SK-N-SH (cell line): ENCODE results near the gene NCOA4. TPM values are rescaled to one million over a fixed set of nuclear protein-coding genes. Genes with fewer than 3 reads are reported as not detected.

Experiments
- CTCF ChIA-PET: fragments of 300-600, 350-600 bp; formaldehyde crosslinking; extraction: SDS; loops from one replicate; lab custom pipeline; 2021; lab: Yijun Ruan, JAX
- POLR2A ChIA-PET: fragments of 350-600 bp; sonication (Branson Sonifier 250); formaldehyde crosslinking; extraction: SDS; loops from one replicate; lab custom pipeline; 2020; ENCODE audit warnings: antibody characterized with exemption, inconsistent platforms; lab: Yijun Ruan, JAX
- DNase-seq: peaks from one replicate; pipeline ENCODE4 v3.0.0; 2012
- H2AFZ ChIP-seq: fragments of 200-600 bp; sonication (generic); 2 replicates; pipeline ENCODE4 v1.8.1; 2016; ENCODE audit warnings: antibody characterized with exemption, mild to moderate bottlenecking, low read depth
- H3F3A ChIP-seq: fragments of 200-600 bp; sonication (generic); replicated peaks from 2 replicates; pipeline ENCODE3; 2016; ENCODE audit warnings: antibody characterized with exemption, mild to moderate bottlenecking; ENCODE audit not compliant: insufficient read depth
- H3K27ac ChIP-seq, 2 experiments: fragments of 200-500 bp in 1 of 2; fragments of 200-600 bp in 1 of 2; sonication (Bioruptor generic) in 1 of 2; sonication (generic), shearing (Covaris generic) in 1 of 2; 2 replicates each; pipeline versions ENCODE4 v1.5.1 to v1.6.1; 2014 to 2016; ENCODE audit warnings: low read depth in 2 of 2, inconsistent platforms in 1 of 2, low read length in 1 of 2, mild to moderate bottlenecking in 1 of 2, mixed read lengths in 1 of 2
- H3K27me3 ChIP-seq: fragments of 200-600 bp; sonication (generic), shearing (Covaris generic); 2 replicates; pipeline ENCODE4 v1.6.1; 2016; ENCODE audit warnings: mixed run types; ENCODE audit not compliant: insufficient read depth
- H3K36me3 ChIP-seq, 2 experiments: fragments of 200-500 bp in 1 of 2; fragments of 200-600 bp in 1 of 2; sonication (Bioruptor generic) in 1 of 2; sonication (generic) in 1 of 2; replicated peaks in 1 of 2; 2 replicates each; pipeline versions ENCODE3 to v1.5.1; 2014 to 2016; ENCODE audit warnings: low read length in 1 of 2, mild to moderate bottlenecking in 1 of 2; ENCODE audit not compliant: insufficient read depth in 2 of 2, control insufficient read depth in 1 of 2
- H3K4me1 ChIP-seq, 2 experiments: fragments of 200-500 bp in 1 of 2; fragments of 200-600 bp in 1 of 2; sonication (Bioruptor generic) in 1 of 2; sonication (generic), shearing (Covaris generic) in 1 of 2; 2 replicates each; pipeline versions ENCODE4 v1.5.1 to v1.6.1; 2014 to 2016; ENCODE audit warnings: low read depth in 1 of 2, low read length in 1 of 2, mixed run types in 1 of 2; ENCODE audit not compliant: insufficient read depth in 2 of 2, control insufficient read depth in 1 of 2
- H3K4me2 ChIP-seq: fragments of 200-600 bp; sonication (generic), shearing (Covaris generic); 2 replicates; pipeline ENCODE4 v1.6.1; 2017; ENCODE audit warnings: mixed run types
- H3K4me3 ChIP-seq, 2 experiments: fragments of 200-500 bp in 1 of 2; fragments of 200-600 bp in 1 of 2; sonication (Bioruptor generic) in 1 of 2; sonication (generic), shearing (Covaris generic) in 1 of 2; 2 replicates each; pipeline versions ENCODE4 v1.5.1 to v1.8.1; 2014 to 2016; ENCODE audit warnings: low read depth in 2 of 2, inconsistent platforms in 1 of 2, low read length in 1 of 2, mild to moderate bottlenecking in 1 of 2, mixed read lengths in 1 of 2, moderate library complexity in 1 of 2
- H3K79me2 ChIP-seq: fragments of 200-600 bp; sonication (generic); 2 replicates; pipeline ENCODE4 v1.8.1; 2017; ENCODE audit warnings: mild to moderate bottlenecking; ENCODE audit not compliant: insufficient read depth
- H3K9ac ChIP-seq: fragments of 200-600 bp; sonication (generic); 2 replicates; pipeline ENCODE4 v1.6.1; 2017; ENCODE audit warnings: mixed run types
- H3K9me2 ChIP-seq: fragments of 200-600 bp; sonication (generic); 2 replicates; pipeline ENCODE4 v1.6.1; 2017; ENCODE audit warnings: mixed run types
- H3K9me3 ChIP-seq: fragments of 200-600 bp; sonication (generic); 2 replicates; pipeline ENCODE4 v1.6.1; 2017; ENCODE audit warnings: mixed run types, mild to moderate bottlenecking, moderate library complexity
- H4K20me1 ChIP-seq: fragments of 200-600 bp; sonication (generic); 2 replicates; pipeline ENCODE4 v1.6.1; 2017; ENCODE audit warnings: mild to moderate bottlenecking, mixed run types; ENCODE audit not compliant: insufficient read depth
- EZH2phosphoT487 ChIP-seq: fragments of 200-600 bp; sonication (generic); IDR thresholded peaks from 2 replicates; pipeline ENCODE4 v1.6.1; 2017; ENCODE audit warnings: low read depth, mixed run types, mild to moderate bottlenecking, antibody characterized with exemption, moderate library complexity, borderline replicate concordance
- FOSL2 ChIP-seq: IDR thresholded peaks from 2 replicates; pipeline ENCODE4 v1.4.0; 2012; ENCODE audit warnings: low read depth, mild to moderate bottlenecking, moderate library complexity, borderline replicate concordance
- FOXJ3 ChIP-seq: sonication (generic); formaldehyde crosslinking; IDR thresholded peaks from 2 replicates; pipeline ENCODE4 v1.5.1; 2020; ENCODE audit warnings: mild to moderate bottlenecking, missing genetic modification reagents
- FOXM1 ChIP-seq: IDR thresholded peaks from 2 replicates; pipeline ENCODE4 v1.4.0; 2012; ENCODE audit warnings: low read depth, mild to moderate bottlenecking
- GATA2 ChIP-seq: sonication (generic); formaldehyde crosslinking; IDR thresholded peaks from 2 replicates; pipeline ENCODE4 v1.5.0; 2020; ENCODE audit warnings: mild to moderate bottlenecking, missing genetic modification reagents
- JUND ChIP-seq: IDR thresholded peaks from 2 replicates; pipeline ENCODE4 v1.4.0; 2012
- MEF2A ChIP-seq: IDR thresholded peaks from 2 replicates; pipeline ENCODE4 v1.4.0; 2012; ENCODE audit warnings: low read depth, borderline replicate concordance
- NFIC ChIP-seq: IDR thresholded peaks from 2 replicates; pipeline ENCODE4 v1.4.0; 2012; ENCODE audit warnings: borderline replicate concordance
- NRF1 ChIP-seq: IDR thresholded peaks from 2 replicates; pipeline ENCODE4 v1.6.1; 2012; ENCODE audit warnings: low read depth, mild to moderate bottlenecking, low read length
- RAD21 ChIP-seq: IDR thresholded peaks from 2 replicates; pipeline ENCODE4 v1.6.1; 2012; ENCODE audit warnings: mild to moderate bottlenecking, low read length
- RCOR1 ChIP-seq: fragments of 150-350 bp; IDR thresholded peaks from 2 replicates; pipeline ENCODE4 v1.6.1; 2017; ENCODE audit warnings: antibody characterized with exemption, low read length
- RFX5 ChIP-seq: IDR thresholded peaks from 2 replicates; pipeline ENCODE4 v1.6.1; 2012; ENCODE audit warnings: mild to moderate bottlenecking, improper control_type of control experiment, low read length
- RXRA ChIP-seq: IDR thresholded peaks from 2 replicates; pipeline ENCODE4 v1.4.0; 2012; ENCODE audit warnings: low read depth, mild to moderate bottlenecking, borderline replicate concordance
- SIN3A ChIP-seq: IDR thresholded peaks from 2 replicates; pipeline ENCODE4 v1.6.1; 2012; ENCODE audit warnings: low read depth, mild to moderate bottlenecking, low read length, moderate library complexity, borderline replicate concordance
- TAF1 ChIP-seq: IDR thresholded peaks from 2 replicates; pipeline ENCODE4 v1.6.1; 2012; ENCODE audit warnings: low read depth, mild to moderate bottlenecking, low read length, moderate library complexity, borderline replicate concordance
- WGBS: methylation state at CpG from one replicate; pipeline ENCODE4 v1.1.6; 2017; ENCODE audit warnings: low lambda C conversion rate; 5-methylcytosine and 5-hydroxymethylcytosine counted together
- polyA plus RNA-seq, 3 experiments: library from polyadenylated mRNA; depleted of rRNA; stranded (reverse); fragments of >200 nt; gene quantifications; 2 replicates each; pipeline ENCODE4 v1.2.3, GENCODE V29; 2012
- TF ChIP-seq, protein P1 (sequence below): IDR thresholded peaks from 2 replicates; pipeline ENCODE4 v1.6.1; 2012; ENCODE audit warnings: mild to moderate bottlenecking, low read depth, low read length, moderate library complexity
- TF ChIP-seq, protein P2 (sequence below): IDR thresholded peaks from 2 replicates; pipeline ENCODE4 v1.4.0; 2012; ENCODE audit warnings: low read depth

Gene NCOA4
- polyA plus RNA-seq, 1 of the 3 experiments (the other 2 are of a cell fraction): 30.3 TPM

DNA sequence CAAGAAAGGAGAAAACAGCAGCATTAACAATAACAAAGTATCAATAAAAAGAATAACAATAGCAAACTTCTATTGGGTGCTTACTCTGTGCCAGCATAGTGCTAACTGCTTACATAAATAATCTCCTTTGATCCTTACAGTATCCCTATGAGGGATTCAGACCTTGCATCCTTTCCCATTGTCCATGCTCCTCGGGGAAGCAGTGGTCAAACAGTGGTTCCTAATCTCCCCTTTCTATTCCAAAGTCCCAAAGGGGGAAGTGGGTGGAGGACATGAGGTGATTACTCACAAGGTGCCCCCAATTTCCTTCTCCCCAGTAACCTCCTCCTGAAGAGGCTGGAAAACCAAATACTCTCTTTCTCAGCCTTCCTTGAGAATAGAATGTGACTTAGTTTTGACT is 37.7 kb upstream of the NCOA4 start:
- Histone ChIP-seq H3K9me3 (no peaks in the 10 kb centered on the region), H3K4me3 (no peak overlapping the region), H3K9ac (no peak overlapping the region), H3K27me3 (no peaks in the 10 kb centered on the region), H2AFZ (no peak overlapping the region), H4K20me1 (no peaks in the 10 kb centered on the region), H3K79me2 (no peaks in the 10 kb centered on the region), H3K36me3 (no peaks in the 10 kb centered on the region), H3K4me2 (no peak overlapping the region), H3K27ac (no peak overlapping the region), H3K9me2 (no peaks in the 10 kb centered on the region), H3K4me1 (no peaks in the 10 kb centered on the region), H3F3A (no peaks in the 10 kb centered on the region)
- ChIA-PET CTCF (no interaction called here), POLR2A (no interaction called here)
- WGBS: 29% methylated on average over 1 of the region's 1 CpG
- TF ChIP-seq TAF1: no peak
- TF ChIP-seq RCOR1: no peak
- DNase-seq: no peak

DNA sequence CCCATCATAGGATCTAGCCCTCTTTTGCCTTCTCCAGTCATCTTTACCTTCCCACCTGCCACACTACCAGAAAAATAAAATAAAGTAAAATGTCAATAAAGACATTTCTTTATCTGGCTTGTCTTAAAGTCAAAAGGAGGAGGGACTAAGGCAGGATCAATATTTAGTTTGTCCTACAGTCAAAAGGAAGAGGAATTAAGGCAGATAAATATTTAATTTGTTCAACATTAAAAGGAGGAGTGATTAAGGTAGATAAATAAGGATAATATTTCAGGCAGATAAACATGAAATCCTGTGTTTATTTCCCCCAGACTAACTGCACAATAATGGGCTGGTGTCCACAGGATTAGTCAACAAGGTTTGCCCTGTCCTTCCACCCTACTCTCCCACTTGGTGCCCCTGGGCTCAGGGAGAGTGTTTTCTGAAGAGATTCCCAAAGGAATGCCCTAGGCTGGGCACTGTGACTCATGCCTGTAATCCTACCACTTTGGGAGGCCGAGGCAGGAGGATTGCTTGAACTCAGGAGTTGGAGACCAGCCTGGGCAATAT is 33.9 kb upstream of the NCOA4 start:
- Histone ChIP-seq H3F3A (no peaks in the 10 kb centered on the region), H3K4me1 (no peaks in the 10 kb centered on the region), H3K36me3 (no peaks in the 10 kb centered on the region), H4K20me1 (no peaks in the 10 kb centered on the region), H3K4me3 (no peak overlapping the region)
- no peak for DNase-seq
- TF ChIP-seq RAD21 (no peak), FOXM1 (no peak), SIN3A (no peak)
- TF ChIP-seq, all 33 proteins: peak for 0
- Histone ChIP-seq H3K9me2 (no peaks in the 10 kb centered on the region), H3K9me3 (no peaks in the 10 kb centered on the region), H3K4me2 (no peak overlapping the region), H3K27ac (no peak overlapping the region), H3K79me2 (no peaks in the 10 kb centered on the region), H3K9ac (no peak overlapping the region), H2AFZ (no peak overlapping the region), H3K27me3 (no peaks in the 10 kb centered on the region)
- 78% methylated on average over 1 of the region's 1 CpG for WGBS
- ChIA-PET POLR2A (no interaction called here), CTCF (no interaction called here)

DNA sequence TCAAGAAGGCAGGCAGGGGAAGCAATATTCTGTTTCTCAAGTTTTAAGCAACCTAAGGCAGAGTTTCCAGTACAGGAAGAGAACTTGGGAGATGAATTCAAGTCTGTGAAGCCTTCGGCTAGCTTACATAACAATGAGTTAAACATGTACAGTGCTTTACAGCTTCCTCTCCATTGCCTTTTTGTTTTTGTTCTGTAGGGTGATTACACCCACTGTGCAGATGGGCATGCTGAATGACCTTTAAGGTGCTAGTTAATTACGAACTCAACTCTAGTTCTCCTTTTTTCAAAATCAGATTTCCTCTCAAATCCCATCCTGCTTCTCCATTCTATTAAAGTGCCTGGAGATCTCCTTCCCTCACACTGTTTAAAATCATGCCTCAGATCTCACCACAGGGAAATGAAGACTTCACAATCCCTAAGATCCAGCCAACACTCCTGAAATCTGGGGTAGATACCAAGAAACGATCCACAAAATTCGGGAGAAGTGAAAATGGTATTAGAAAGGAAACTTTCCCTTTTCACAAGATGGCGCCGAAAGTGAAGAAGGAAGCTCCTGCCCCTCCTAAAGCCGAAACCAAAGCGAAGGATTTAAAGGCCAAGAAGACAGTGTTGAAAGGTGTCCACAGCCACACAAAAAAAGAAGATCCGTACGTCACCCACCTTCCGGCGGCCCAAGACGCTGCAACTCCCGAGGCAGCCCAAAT is 32.5 kb upstream of the NCOA4 start:
- Histone ChIP-seq H3K9me3 (no peaks in the 10 kb centered on the region), H3K4me3 (no peak overlapping the region), H3K4me2 (no peak overlapping the region), H3K79me2 (no peaks in the 10 kb centered on the region), H3F3A (no peaks in the 10 kb centered on the region), H2AFZ (no peak overlapping the region), H3K27ac (no peak overlapping the region), H3K36me3 (no peaks in the 10 kb centered on the region), H3K9me2 (no peaks in the 10 kb centered on the region), H3K27me3 (no peaks in the 10 kb centered on the region), H4K20me1 (no peaks in the 10 kb centered on the region), H3K4me1 (no peaks in the 10 kb centered on the region), H3K9ac (no peak overlapping the region)
- DNase-seq: no peak
- ChIA-PET POLR2A (no interaction called here), CTCF (no interaction called here)
- WGBS: 82% methylated on average over 14 of the region's 14 CpGs
- TF ChIP-seq MEF2A (no peak), FOXM1 (no peak), RCOR1 (no peak), NFIC (no peak), GATA2 (no peak), FOSL2 (no peak), NRF1 (no peak), EZH2phosphoT487 (no peak), FOXJ3 (CRISPR knock-in tag) (no peak), JUND (no peak), RXRA (no peak), RFX5 (no peak)
- TF ChIP-seq, protein P1, sequence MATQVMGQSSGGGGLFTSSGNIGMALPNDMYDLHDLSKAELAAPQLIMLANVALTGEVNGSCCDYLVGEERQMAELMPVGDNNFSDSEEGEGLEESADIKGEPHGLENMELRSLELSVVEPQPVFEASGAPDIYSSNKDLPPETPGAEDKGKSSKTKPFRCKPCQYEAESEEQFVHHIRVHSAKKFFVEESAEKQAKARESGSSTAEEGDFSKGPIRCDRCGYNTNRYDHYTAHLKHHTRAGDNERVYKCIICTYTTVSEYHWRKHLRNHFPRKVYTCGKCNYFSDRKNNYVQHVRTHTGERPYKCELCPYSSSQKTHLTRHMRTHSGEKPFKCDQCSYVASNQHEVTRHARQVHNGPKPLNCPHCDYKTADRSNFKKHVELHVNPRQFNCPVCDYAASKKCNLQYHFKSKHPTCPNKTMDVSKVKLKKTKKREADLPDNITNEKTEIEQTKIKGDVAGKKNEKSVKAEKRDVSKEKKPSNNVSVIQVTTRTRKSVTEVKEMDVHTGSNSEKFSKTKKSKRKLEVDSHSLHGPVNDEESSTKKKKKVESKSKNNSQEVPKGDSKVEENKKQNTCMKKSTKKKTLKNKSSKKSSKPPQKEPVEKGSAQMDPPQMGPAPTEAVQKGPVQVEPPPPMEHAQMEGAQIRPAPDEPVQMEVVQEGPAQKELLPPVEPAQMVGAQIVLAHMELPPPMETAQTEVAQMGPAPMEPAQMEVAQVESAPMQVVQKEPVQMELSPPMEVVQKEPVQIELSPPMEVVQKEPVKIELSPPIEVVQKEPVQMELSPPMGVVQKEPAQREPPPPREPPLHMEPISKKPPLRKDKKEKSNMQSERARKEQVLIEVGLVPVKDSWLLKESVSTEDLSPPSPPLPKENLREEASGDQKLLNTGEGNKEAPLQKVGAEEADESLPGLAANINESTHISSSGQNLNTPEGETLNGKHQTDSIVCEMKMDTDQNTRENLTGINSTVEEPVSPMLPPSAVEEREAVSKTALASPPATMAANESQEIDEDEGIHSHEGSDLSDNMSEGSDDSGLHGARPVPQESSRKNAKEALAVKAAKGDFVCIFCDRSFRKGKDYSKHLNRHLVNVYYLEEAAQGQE: no peak
- TF ChIP-seq, protein P2, sequence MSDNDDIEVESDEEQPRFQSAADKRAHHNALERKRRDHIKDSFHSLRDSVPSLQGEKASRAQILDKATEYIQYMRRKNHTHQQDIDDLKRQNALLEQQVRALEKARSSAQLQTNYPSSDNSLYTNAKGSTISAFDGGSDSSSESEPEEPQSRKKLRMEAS: no peak
